Measurements from ENCODE around the gene TSHZ1.

- TF ChIP-seq CTCF (conservative IDR thresholded peaks at IDR 0.05) (no peak), ZFX (IDR thresholded peaks at IDR 0.05) (no peak)
These were observed 109.9 kb downstream of the TSHZ1 start for GRCh38 chr18:75320506-75320905.
